GM12891 (cell line): Measurements from ENCODE around the gene USP34.

Experiments used
- DNase-seq: peaks from one replicate; pipeline ENCODE4 v3.0.0; 2011; ENCODE audit warnings: low spot score; ENCODE audit not compliant: insufficient read length
- FAIRE-seq: peaks from 2 replicates; lab custom pipeline; 2011; peaks lifted over from hg19 to GRCh38; lab: Jason Lieb, UNC
- PAX5 ChIP-seq: IDR thresholded peaks from 2 replicates; pipeline ENCODE4 v1.6.1; 2011; ENCODE audit warnings: low read length, moderate library complexity, mild to moderate bottlenecking; ENCODE audit not compliant: insufficient read depth, severe bottlenecking
- POLR2A ChIP-seq: IDR thresholded peaks from 2 replicates; pipeline ENCODE4 v1.6.1; 2011; ENCODE audit warnings: low read depth, low read length, control low read depth
- POLR2AphosphoS5 ChIP-seq: IDR thresholded peaks from 2 replicates; pipeline ENCODE4 v1.6.1; 2011; ENCODE audit warnings: low read depth, low read length, control low read depth
- POU2F2 ChIP-seq: IDR thresholded peaks from 2 replicates; pipeline ENCODE4 v1.6.1; 2011; ENCODE audit warnings: low read depth, mild to moderate bottlenecking, control low read depth, low read length, moderate library complexity
- SPI1 ChIP-seq: IDR thresholded peaks from 2 replicates; pipeline ENCODE4 v1.6.1; 2011; ENCODE audit warnings: low read depth, low read length, control low read depth
- TAF1 ChIP-seq: IDR thresholded peaks from 2 replicates; pipeline ENCODE4 v1.6.1; 2011; ENCODE audit warnings: low read depth, low read length, control low read depth

USP34 gene

GRCh38 chr2:61241266-61241665 is 229.6 kb downstream of the USP34 start:
- no peak for FAIRE-seq
- no peak for DNase-seq
- TF ChIP-seq TAF1 (no peak), POLR2A (no peak), POLR2AphosphoS5 (no peak), POU2F2 (no peak), SPI1 (no peak), PAX5 (no peak)

DNA sequence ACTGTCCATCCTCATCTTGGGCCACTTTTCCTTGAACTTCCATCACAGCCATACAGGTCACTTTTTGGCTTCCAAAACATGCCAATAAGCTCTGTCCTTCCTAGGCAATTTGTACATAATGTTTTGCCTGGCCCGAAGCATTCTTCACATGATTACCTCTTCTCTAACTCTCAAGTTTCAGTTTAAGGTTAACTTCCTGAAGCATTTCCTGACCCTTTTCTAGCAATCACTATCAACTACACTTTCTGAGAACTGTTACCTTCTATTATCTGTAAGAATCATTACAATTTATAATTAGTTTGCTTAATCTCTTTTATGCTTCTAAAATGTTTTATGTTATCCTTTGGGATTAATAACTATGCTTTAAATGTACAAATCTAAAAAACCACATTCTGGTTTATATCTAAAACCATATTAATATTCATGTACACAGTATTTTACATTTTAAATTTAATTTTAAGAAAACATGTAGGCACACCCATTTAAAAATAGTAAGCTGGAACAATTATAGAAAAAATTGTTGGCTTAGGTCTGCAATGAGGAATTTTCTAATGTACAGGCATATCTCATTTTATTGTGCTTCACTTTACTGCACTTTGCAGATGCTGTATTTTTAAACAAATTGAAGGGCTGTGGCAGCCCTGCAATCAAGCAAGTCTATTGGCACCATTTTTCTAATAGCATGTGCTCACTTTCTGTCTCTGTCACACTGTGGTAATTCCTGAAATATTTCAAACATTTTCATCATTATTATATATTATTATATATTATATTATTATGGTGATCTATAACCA is 232.5 kb downstream of the USP34 start:
- DNase-seq: peak; percentile 3
- peak; percentile 88 for FAIRE-seq
- TF ChIP-seq POLR2AphosphoS5: no peak
- no peak for TF ChIP-seq POU2F2
- TF ChIP-seq SPI1: no peak

DNA sequence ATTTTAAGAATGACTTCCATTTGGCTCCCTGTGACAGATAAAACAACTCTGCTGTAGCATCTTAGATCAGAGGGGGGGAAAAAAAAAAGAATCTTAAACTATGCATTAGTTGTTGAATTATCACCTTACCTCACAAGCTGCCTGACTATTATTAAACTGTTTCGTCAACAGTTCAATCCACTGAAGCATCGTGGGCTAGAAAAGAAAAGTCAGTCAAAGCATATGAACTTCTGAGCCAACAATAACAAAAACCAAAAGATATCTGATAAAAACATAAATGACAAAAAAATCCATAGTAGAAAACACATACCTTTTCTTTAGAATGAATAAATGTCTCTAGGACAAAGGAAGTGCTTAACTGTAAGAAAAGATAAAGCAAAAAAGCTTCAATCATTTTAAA is 235.2 kb downstream of the USP34 start:
- FAIRE-seq (no peak), DNase-seq (no peak)
- TF ChIP-seq PAX5: no peak

- DNase-seq (no peak), FAIRE-seq (no peak)
- TF ChIP-seq POLR2AphosphoS5 (no peak), TAF1 (no peak), SPI1 (no peak), POLR2A (no peak), PAX5 (no peak), POU2F2 (no peak)
These were observed 237.3 kb downstream of the USP34 start for GRCh38 chr2:61233581-61233980.

- FAIRE-seq (no peak), DNase-seq (no peak)
- TF ChIP-seq TAF1 (no peak), POU2F2 (no peak), POLR2A (no peak), PAX5 (no peak), POLR2AphosphoS5 (no peak), SPI1 (no peak)
These were observed 241.0 kb downstream of the USP34 start for GRCh38 chr2:61229936-61230335.

GRCh38 chr2:61222567-61222966 is 248.3 kb downstream of the USP34 start:
- DNase-seq (no peak), FAIRE-seq (no peak)
- TF ChIP-seq TAF1 (no peak), POLR2AphosphoS5 (no peak), PAX5 (no peak), POU2F2 (no peak), POLR2A (no peak), SPI1 (no peak)

DNA sequence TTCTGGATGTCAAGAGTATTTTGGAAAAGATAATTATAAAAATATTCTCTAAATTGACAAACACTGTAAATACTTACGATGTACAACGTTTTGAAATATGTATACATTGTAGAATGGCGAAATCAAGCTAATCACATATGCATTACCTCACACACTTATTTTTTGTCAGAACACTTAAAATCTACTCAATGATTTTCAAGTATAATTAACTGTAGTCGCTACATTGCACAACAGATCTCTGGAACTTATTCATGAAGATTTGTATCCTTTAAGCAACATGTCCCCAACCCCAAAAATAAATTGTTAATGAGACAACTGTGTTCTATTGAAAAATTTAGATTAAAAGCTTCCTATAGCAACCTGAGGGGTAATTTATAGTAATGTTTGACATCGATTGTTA is 249.1 kb downstream of the USP34 start:
- TF ChIP-seq PAX5 (no peak), POLR2A (no peak), TAF1 (no peak), SPI1 (no peak), POU2F2 (no peak), POLR2AphosphoS5 (no peak)
- no peak for DNase-seq
- no peak for FAIRE-seq

GRCh38 chr2:61220768-61221167 is 250.1 kb downstream of the USP34 start:
- TF ChIP-seq POLR2AphosphoS5 (no peak), SPI1 (no peak), POLR2A (no peak), TAF1 (no peak), PAX5 (no peak), POU2F2 (no peak)
- DNase-seq (no peak), FAIRE-seq (no peak)

- DNase-seq (no peak), FAIRE-seq (peak; percentile 5)
- TF ChIP-seq PAX5 (no peak), POLR2AphosphoS5 (no peak), SPI1 (no peak), POU2F2 (no peak), POLR2A (no peak), TAF1 (no peak)
These were observed 252.1 kb downstream of the USP34 start for GRCh38 chr2:61218817-61219170.

DNA sequence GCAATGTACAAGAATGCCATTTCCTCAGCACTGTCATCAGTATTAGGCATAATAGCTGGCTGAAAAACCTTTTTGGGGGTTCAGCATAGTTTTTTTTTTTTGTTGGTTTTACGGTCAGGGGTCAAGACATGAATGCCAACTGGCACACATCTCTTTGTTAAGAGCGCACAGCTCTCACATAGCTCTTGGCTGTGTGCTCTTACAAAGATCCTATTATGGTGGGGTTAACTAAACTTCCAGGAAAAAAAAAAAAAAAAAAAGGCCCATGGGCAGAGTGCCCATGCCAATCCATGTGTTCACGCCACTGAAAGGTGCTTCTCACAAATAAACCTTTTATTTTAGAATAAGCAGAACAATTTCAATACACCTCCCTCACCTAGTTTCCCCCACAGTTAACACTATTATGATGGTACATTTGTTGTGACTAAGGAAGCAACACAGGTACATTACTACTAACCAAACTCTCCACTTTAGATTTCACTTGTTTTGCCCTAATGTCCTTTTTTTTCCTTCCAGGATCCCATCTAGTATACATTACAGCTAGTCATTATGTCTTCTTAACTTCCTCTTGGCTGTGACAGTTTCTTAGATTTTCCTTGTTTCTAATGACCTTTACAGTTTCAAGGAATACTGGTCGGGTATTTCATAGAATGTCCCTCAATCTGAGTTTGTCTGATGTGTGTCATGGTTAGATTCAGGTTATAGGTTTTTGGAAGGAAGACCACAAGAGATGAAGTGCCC is 252.6 kb downstream of the USP34 start:
- DNase-seq (no peak), FAIRE-seq (no peak)
- no peak for TF ChIP-seq POLR2AphosphoS5
- TF ChIP-seq TAF1: no peak
- no peak for TF ChIP-seq PAX5
- no peak for TF ChIP-seq SPI1
- TF ChIP-seq POLR2A: no peak
